Measurements from ENCODE around the gene PSME4. TPM values are rescaled to one million over a fixed set of nuclear protein-coding genes. Genes with fewer than 3 reads are reported as not detected.

PSME4 gene
- total RNA-seq, 2 donors from 2014 or later, result 90.6 to 116 TPM

DNA sequence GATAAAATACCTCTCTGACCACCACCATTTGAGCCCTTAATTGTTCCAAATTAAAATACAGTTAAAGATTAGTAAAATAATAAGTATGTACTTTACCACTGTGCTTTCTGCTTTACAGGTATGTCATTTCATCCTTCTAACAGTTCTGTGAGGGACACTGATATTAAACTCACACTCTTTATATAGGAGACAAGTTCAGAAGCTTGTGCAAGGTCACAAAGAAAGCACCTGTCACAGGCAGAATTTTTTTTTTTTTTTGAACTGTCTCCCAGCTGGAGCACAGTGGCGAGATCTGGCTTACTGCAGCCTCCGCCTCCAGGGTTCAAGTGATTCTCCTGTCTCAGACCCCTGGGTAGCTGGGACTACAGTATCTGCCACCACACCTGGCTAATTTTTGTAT lies 89.4 kb downstream of the PSME4 start:
- Histone ChIP-seq H3K4me1 (ENCODE audit: control insufficient read depth, insufficient read depth, low read length) (no peaks in the 10 kb centered on the region), H3K36me3 (ENCODE audit: control insufficient read depth, insufficient read depth, low read length) (peaks cover 95% of the 10 kb centered on the region), H3K9me3 (ENCODE audit: control insufficient read depth, low read length) (peaks cover 16% of the 10 kb centered on the region), H3K4me3 (ENCODE audit: low read length) (no peak overlapping the region), H3K27ac (ENCODE audit: low read depth, low read length) (no peak overlapping the region), H3K27me3 (ENCODE audit: control insufficient read depth, insufficient read depth, low read length, poor library complexity, severe bottlenecking) (no peaks in the 10 kb centered on the region), H3K9ac (ENCODE audit: extremely low read depth, low read length, poor library complexity, severe bottlenecking) (no peak overlapping the region)
- no peak overlapping the region for H3K27ac Mint-ChIP-seq
- TF ChIP-seq, protein P1, sequence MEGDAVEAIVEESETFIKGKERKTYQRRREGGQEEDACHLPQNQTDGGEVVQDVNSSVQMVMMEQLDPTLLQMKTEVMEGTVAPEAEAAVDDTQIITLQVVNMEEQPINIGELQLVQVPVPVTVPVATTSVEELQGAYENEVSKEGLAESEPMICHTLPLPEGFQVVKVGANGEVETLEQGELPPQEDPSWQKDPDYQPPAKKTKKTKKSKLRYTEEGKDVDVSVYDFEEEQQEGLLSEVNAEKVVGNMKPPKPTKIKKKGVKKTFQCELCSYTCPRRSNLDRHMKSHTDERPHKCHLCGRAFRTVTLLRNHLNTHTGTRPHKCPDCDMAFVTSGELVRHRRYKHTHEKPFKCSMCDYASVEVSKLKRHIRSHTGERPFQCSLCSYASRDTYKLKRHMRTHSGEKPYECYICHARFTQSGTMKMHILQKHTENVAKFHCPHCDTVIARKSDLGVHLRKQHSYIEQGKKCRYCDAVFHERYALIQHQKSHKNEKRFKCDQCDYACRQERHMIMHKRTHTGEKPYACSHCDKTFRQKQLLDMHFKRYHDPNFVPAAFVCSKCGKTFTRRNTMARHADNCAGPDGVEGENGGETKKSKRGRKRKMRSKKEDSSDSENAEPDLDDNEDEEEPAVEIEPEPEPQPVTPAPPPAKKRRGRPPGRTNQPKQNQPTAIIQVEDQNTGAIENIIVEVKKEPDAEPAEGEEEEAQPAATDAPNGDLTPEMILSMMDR (conservative IDR thresholded peaks at IDR 0.05), result no peak
- no peak for DNase-seq
- 92% methylated on average over 2 of the region's 2 CpGs; no CpG with 5 or more reads in 1 of the 2 experiments for WGBS, 2 experiments (ENCODE audit: insufficient coverage in 1 of 2, insufficient read length in 1 of 2)
- peaks cover 82% of the 10 kb centered on the region for H3K36me3 Mint-ChIP-seq (ENCODE audit: low read depth)
- no peaks in the 10 kb centered on the region for H3K4me1 Mint-ChIP-seq
- no peaks in the 10 kb centered on the region for H3K27me3 Mint-ChIP-seq (ENCODE audit: insufficient read depth)
- peaks cover 11% of the 10 kb centered on the region for H3K9me3 Mint-ChIP-seq
- no peak overlapping the region for H3K4me3 Mint-ChIP-seq

DNA sequence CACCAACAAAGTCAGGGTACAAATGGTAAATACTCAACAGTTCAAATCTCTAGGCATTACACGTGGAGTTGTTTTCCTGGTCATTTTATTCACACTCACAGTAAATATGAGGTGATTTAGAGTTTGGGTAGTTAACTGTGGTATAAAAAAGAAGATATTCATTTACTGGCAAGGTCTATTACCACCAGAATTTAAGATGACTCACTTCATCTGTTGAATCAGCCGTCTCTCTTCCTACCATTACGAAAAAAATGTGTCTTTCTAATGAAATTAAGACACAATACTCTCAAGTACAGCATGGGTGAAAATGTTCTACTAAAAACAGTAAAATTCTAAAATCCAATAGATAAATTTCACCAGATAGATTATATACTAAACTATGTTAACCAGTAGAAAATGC lies 90.0 kb downstream of the PSME4 start:
- no peaks in the 10 kb centered on the region for H3K27me3 ChIP-seq (ENCODE audit: control insufficient read depth, insufficient read depth, low read length, poor library complexity, severe bottlenecking)
- Mint-ChIP-seq H3K27ac (no peak overlapping the region), H3K4me1 (no peaks in the 10 kb centered on the region), H3K4me3 (no peak overlapping the region), H3K9me3 (peaks cover 11% of the 10 kb centered on the region), H3K36me3 (ENCODE audit: low read depth) (peaks cover 80% of the 10 kb centered on the region), H3K27me3 (ENCODE audit: insufficient read depth) (no peaks in the 10 kb centered on the region)
- no peak overlapping the region for H3K4me3 ChIP-seq (ENCODE audit: low read length)
- 90 to 100% methylated on average over 2 to 3 of the region's 3 CpGs for WGBS, 2 experiments (ENCODE audit: insufficient coverage in 1 of 2, insufficient read length in 1 of 2)
- TF ChIP-seq, protein P1 (conservative IDR thresholded peaks at IDR 0.05), result no peak
- H3K9ac ChIP-seq (ENCODE audit: extremely low read depth, low read length, poor library complexity, severe bottlenecking), result no peak overlapping the region
- H3K4me1 ChIP-seq (ENCODE audit: control insufficient read depth, insufficient read depth, low read length), result no peaks in the 10 kb centered on the region
- no peak for DNase-seq
- peaks cover 16% of the 10 kb centered on the region for H3K9me3 ChIP-seq (ENCODE audit: control insufficient read depth, low read length)
- no peak overlapping the region for H3K27ac ChIP-seq (ENCODE audit: low read depth, low read length)
- peaks cover 94% of the 10 kb centered on the region for H3K36me3 ChIP-seq (ENCODE audit: control insufficient read depth, insufficient read depth, low read length)

GRCh38 chr2:53877556-53877955 lies 93.2 kb downstream of the PSME4 start:
- TF ChIP-seq, protein P1 (conservative IDR thresholded peaks at IDR 0.05), result no peak
- Histone ChIP-seq H3K27ac (ENCODE audit: low read depth, low read length) (no peak overlapping the region), H3K27me3 (ENCODE audit: control insufficient read depth, insufficient read depth, low read length, poor library complexity, severe bottlenecking) (no peaks in the 10 kb centered on the region), H3K9ac (ENCODE audit: extremely low read depth, low read length, poor library complexity, severe bottlenecking) (no peak overlapping the region), H3K9me3 (ENCODE audit: control insufficient read depth, low read length) (peaks cover 16% of the 10 kb centered on the region), H3K36me3 (ENCODE audit: control insufficient read depth, insufficient read depth, low read length) (peaks cover 91% of the 10 kb centered on the region), H3K4me3 (ENCODE audit: low read length) (no peak overlapping the region), H3K4me1 (ENCODE audit: control insufficient read depth, insufficient read depth, low read length) (no peaks in the 10 kb centered on the region)
- DNase-seq, result no peak
- Mint-ChIP-seq H3K9me3 (peaks cover 11% of the 10 kb centered on the region), H3K27ac (no peak overlapping the region), H3K27me3 (ENCODE audit: insufficient read depth) (no peaks in the 10 kb centered on the region), H3K36me3 (ENCODE audit: low read depth) (peaks cover 79% of the 10 kb centered on the region), H3K4me1 (no peaks in the 10 kb centered on the region), H3K4me3 (no peak overlapping the region)
- 98 to 100% methylated on average over 1 to 2 of the region's 2 CpGs for WGBS, 2 experiments (ENCODE audit: insufficient coverage in 1 of 2, insufficient read length in 1 of 2)
